Kidney (tissue), 14 donors: Measurements from ENCODE around the gene CYP2D6. TPM values are rescaled to one million over a fixed set of nuclear protein-coding genes. Genes with fewer than 3 reads are reported as not detected.

Source experiments
- DNase-seq, 5 donors: peaks; one replicate each; pipeline ENCODE4 v3.0.0-alpha.2; 2013 to 2020
- FAIRE-seq: peaks from 2 replicates; lab custom pipeline; 2012; peaks lifted over from hg19 to GRCh38; lab: Jason Lieb, UNC
- H3K27ac ChIP-seq, 2 donors: one replicate each; pipeline ENCODE4 v1.7.0; 2013; ENCODE audit warnings: low read depth in 2 of 2, low read length in 2 of 2, inconsistent platforms in 1 of 2
- H3K27me3 ChIP-seq: one replicate; pipeline ENCODE4 v1.7.1; 2013; ENCODE audit warnings: low read length, inconsistent platforms; ENCODE audit not compliant: control insufficient read depth, insufficient read depth
- H3K36me3 ChIP-seq, 3 donors: one replicate each; pipeline versions ENCODE4 v1.7.0 to v1.7.1; 2013; ENCODE audit warnings: low read length in 3 of 3, control low read depth in 1 of 3, inconsistent platforms in 1 of 3; ENCODE audit not compliant: insufficient read depth in 3 of 3, control insufficient read depth in 2 of 3
- H3K4me1 ChIP-seq, 3 donors: one replicate each; pipeline versions ENCODE4 v1.7.0 to v1.7.1; 2013; ENCODE audit warnings: low read length in 3 of 3, inconsistent platforms in 1 of 3, low read depth in 1 of 3; ENCODE audit not compliant: control insufficient read depth in 2 of 3, insufficient read depth in 2 of 3
- H3K4me3 ChIP-seq, 3 donors: one replicate each; pipeline versions ENCODE4 v1.7.0 to v1.8.1; 2013; ENCODE audit warnings: low read length in 3 of 3, control low read depth in 1 of 3, inconsistent platforms in 1 of 3
- H3K9ac ChIP-seq, 3 donors: one replicate each; pipeline versions ENCODE4 v1.7.0 to v1.7.1; 2013; ENCODE audit warnings: low read length in 3 of 3, control low read depth in 1 of 3, inconsistent platforms in 1 of 3
- H3K9me3 ChIP-seq, 3 donors: one replicate each; pipeline versions ENCODE4 v1.7.0 to v1.7.1; 2013; ENCODE audit warnings: low read length in 3 of 3, control low read depth in 1 of 3, inconsistent platforms in 1 of 3; ENCODE audit not compliant: control insufficient read depth in 2 of 3, insufficient read depth in 1 of 3
- intact Hi-C: fragments of 100-400 bp; cut with DNase I; formaldehyde crosslinking; loops from one replicate; pipeline ENCODE4 v1.11.1; 2022
- polyA plus RNA-seq: library from polyadenylated mRNA; stranded (reverse); fragments of 350-450 nt; fragmentation: Illumina TruSeq; extraction: RNeasy Lipid Tissue Mini Kit (QIAGEN cat#74804); gene quantifications from one replicate; pipeline ENCODE4 v1.2.3, GENCODE V29; 2014; ENCODE audit warnings: low read depth, low replicate concordance; ENCODE audit not compliant: insufficient read depth
- total RNA-seq: library from RNA; stranded (reverse); fragmentation: NEBNext Ultra II Directional; extraction: Animal tissue kit (Norgen Biotek cat#: 25700); gene quantifications from one replicate; pipeline ENCODE4 v1.2.1, GENCODE V29; 2021
- TF ChIP-seq, protein P1 (sequence below): IDR thresholded peaks from 3 replicates; pipeline ENCODE4 v1.5.1; 2012; ENCODE audit warnings: mild to moderate bottlenecking, moderate library complexity, borderline replicate concordance; ENCODE audit not compliant: insufficient read depth; ENCODE audit errors: extremely low read depth
- donor health status: control.
- donor health status: control.
- donor health status: control.
- donor health status: control.
- donor health status: control.
- donor health status: DM: yes; HTN: yes; CAD: no.
- donor health status: Normal renal cell carcinoma (clear cell type).

Gene CYP2D6
- total and polyA plus RNA-seq, 2 donors from 2014 or later: 0.39 to 3.2 TPM

DNA sequence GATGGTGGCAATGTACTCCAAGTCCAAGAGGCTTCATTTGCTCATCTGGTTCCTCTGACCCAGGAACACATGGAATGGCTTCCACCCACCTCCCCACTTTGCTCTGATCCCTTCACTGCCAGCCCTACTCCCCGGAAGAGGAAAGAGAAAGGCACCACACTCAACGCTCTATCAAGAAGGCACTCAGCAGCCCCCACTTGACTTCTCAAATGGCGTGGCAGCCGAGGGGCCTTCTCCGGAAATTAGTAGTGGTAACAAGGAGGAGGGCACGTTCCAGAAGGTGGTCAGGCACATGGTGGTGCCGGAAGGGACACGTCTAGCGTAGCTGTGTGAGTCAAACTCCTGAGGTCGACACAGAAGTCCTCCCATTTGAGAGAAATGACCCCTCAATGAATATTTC is 36.5 kb upstream of the CYP2D6 start:
- no peak overlapping the region for H3K9ac ChIP-seq
- intact Hi-C loops: loop anchor here (10.0 kb wide), 1 partner anchor 268 kb away; the partner anchor contains the start of gene NFAM1

DNA sequence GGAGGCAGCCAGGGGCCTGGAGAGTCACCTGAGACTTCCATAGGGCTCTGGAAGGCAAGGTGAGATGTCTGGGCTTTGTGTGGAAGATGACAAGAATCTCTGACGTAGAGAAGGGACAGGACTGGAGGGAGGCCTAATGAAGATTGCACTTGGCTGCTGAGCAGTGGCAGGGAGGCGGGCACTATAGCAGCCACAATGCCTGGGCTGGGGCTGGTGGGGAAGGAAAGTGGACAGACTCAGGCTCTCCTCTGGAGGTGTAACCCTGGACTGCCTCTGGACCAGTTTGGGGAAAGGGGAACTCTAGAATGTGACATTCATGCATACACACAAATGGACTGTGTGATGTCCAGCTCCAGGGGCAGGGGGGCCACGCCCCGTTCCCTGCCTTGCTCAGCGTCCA is 34.3 kb upstream of the CYP2D6 start:
- H3K4me3 ChIP-seq: no peak overlapping the region
- TF ChIP-seq, protein P1, sequence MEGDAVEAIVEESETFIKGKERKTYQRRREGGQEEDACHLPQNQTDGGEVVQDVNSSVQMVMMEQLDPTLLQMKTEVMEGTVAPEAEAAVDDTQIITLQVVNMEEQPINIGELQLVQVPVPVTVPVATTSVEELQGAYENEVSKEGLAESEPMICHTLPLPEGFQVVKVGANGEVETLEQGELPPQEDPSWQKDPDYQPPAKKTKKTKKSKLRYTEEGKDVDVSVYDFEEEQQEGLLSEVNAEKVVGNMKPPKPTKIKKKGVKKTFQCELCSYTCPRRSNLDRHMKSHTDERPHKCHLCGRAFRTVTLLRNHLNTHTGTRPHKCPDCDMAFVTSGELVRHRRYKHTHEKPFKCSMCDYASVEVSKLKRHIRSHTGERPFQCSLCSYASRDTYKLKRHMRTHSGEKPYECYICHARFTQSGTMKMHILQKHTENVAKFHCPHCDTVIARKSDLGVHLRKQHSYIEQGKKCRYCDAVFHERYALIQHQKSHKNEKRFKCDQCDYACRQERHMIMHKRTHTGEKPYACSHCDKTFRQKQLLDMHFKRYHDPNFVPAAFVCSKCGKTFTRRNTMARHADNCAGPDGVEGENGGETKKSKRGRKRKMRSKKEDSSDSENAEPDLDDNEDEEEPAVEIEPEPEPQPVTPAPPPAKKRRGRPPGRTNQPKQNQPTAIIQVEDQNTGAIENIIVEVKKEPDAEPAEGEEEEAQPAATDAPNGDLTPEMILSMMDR: no peak
- H3K9me3 ChIP-seq: no peaks in the 10 kb centered on the region
- intact Hi-C loops: loop anchor here (10.0 kb wide), 1 partner anchor 270 kb away; the partner anchor contains the start of gene NFAM1
- H3K4me1 ChIP-seq: no peaks in the 10 kb centered on the region
- H3K27ac ChIP-seq: no peak overlapping the region
- no peaks in the 10 kb centered on the region for H3K27me3 ChIP-seq
- no peak for FAIRE-seq
- DNase-seq: no peak
- H3K36me3 ChIP-seq: peaks cover 0 to 11% (median 9%) of the 10 kb centered on the region in 3 donors
- H3K9ac ChIP-seq: no peak overlapping the region

More for the DNA sequence above, 36.5 kb upstream of the CYP2D6 start:
- Histone ChIP-seq H3K4me1 (peaks cover 2 to 14% (median 11%) of the 10 kb centered on the region in 3 donors), H3K9me3 (no peaks in the 10 kb centered on the region), H3K36me3 (peaks cover 0 to 9% (median 9%) of the 10 kb centered on the region in 3 donors), H3K4me3 (no peak overlapping the region), H3K27ac (no peak overlapping the region), H3K27me3 (no peaks in the 10 kb centered on the region)
- TF ChIP-seq, protein P1: no peak
- FAIRE-seq (no peak), DNase-seq (no peak)

DNA sequence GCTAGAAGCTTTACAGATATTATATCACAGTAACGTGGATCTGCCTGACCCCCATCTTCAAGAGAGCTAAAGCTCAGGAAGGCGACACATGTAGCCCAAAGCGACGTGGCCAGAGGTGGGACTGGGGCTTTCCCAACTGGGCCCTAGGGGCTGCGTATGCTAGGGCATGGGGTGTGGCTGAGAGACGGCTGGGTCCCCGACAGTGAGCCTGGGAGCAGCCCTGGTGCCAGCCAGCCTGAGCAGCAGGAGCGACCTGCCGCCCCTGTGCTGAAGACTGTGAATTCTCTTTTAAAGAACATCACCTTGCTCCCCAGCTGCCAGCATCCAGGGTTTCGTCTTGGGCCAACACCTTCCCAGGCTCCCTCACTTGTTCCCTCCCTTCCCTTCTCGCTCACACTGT is 32.9 kb upstream of the CYP2D6 start:
- Histone ChIP-seq H3K36me3 (peaks cover 0 to 11% (median 4%) of the 10 kb centered on the region in 3 donors), H3K4me3 (no peak overlapping the region), H3K9ac (no peak overlapping the region), H3K27ac (no peak overlapping the region), H3K4me1 (no peaks in the 10 kb centered on the region), H3K27me3 (no peaks in the 10 kb centered on the region), H3K9me3 (no peaks in the 10 kb centered on the region)
- TF ChIP-seq, protein P1: no peak
- intact Hi-C loops: loop anchor here (10.0 kb wide), 1 partner anchor 271 kb away; the partner anchor contains the start of gene NFAM1
- FAIRE-seq (no peak), DNase-seq (no peak)
